Caco-2 (cell line): Measurements from ENCODE around the gene RIOX2. TPM values are rescaled to one million over a fixed set of nuclear protein-coding genes. Genes with fewer than 3 reads are reported as not detected.

Experiments
- BruUV-seq: library from RNA; stranded (reverse); fragments of 400-500 nt; replicated peaks from 2 replicates; lab custom pipeline; 2021; lab: Mats Ljungman, UMichigan
- CTCF ChIA-PET: fragments of 300-600 bp; sonication (Branson Sonifier 250); formaldehyde crosslinking; loops from one replicate; lab custom pipeline; 2022; ENCODE audit warnings: antibody characterized with exemption; lab: Charles Lee
- POLR2A ChIA-PET: fragments of 300-600 bp; sonication (Branson Sonifier 250); formaldehyde crosslinking; loops from one replicate; lab custom pipeline; 2022; ENCODE audit warnings: antibody characterized with exemption; lab: Charles Lee
- DNase-seq, 2 experiments: peaks; one replicate each; pipeline versions ENCODE4 v3.0.0 to v3.0.0-alpha.2; 2020 to 2022
- H3K27me3 ChIP-seq: replicated peaks from 2 replicates; pipeline ENCODE4 v1.6.0; 2011; ENCODE audit warnings: low read length; ENCODE audit not compliant: control insufficient read depth, insufficient read depth
- H3K36me3 ChIP-seq: 2 replicates; pipeline ENCODE4 v1.5.1; 2011; ENCODE audit warnings: low read length; ENCODE audit not compliant: control insufficient read depth, insufficient read depth
- H3K4me1 ChIP-seq: fragments of 250-450 bp; sonication (Bioruptor Pico); 2 replicates; pipeline ENCODE4 v1.5.1; 2020; ENCODE audit warnings: mild to moderate bottlenecking
- H3K4me3 ChIP-seq: 2 replicates; pipeline ENCODE4 v1.5.1; 2011; ENCODE audit warnings: low read depth, mild to moderate bottlenecking, control low read depth, low read length
- H3K9me3 ChIP-seq: fragments of 250-450 bp; sonication (Bioruptor Pico); 2 replicates; pipeline ENCODE4 v1.5.1; 2020; ENCODE audit warnings: mild to moderate bottlenecking, moderate library complexity
- H3K27ac Mint-ChIP-seq: one replicate; pipeline ENCODE4 v1.8.0; 2022; ENCODE audit warnings: mixed read lengths; ENCODE audit not compliant: unreplicated experiment
- H3K27me3 Mint-ChIP-seq: one replicate; pipeline ENCODE4 v1.8.0; 2022; ENCODE audit warnings: mixed read lengths; ENCODE audit not compliant: insufficient read depth, unreplicated experiment
- H3K36me3 Mint-ChIP-seq: one replicate; pipeline ENCODE4 v1.8.0; 2022; ENCODE audit warnings: mild to moderate bottlenecking, mixed read lengths; ENCODE audit not compliant: insufficient read depth, unreplicated experiment
- H3K4me1 Mint-ChIP-seq: one replicate; pipeline ENCODE4 v1.8.0; 2022; ENCODE audit warnings: low read depth, mixed read lengths; ENCODE audit not compliant: unreplicated experiment
- H3K4me3 Mint-ChIP-seq: one replicate; pipeline ENCODE4 v1.8.0; 2022; ENCODE audit warnings: mild to moderate bottlenecking, moderate library complexity, mixed read lengths; ENCODE audit not compliant: unreplicated experiment
- H3K9me3 Mint-ChIP-seq: one replicate; pipeline ENCODE4 v1.8.0; 2022; ENCODE audit warnings: mixed read lengths; ENCODE audit not compliant: unreplicated experiment
- intact Hi-C: fragments of 100-400 bp; cut with micrococcal nuclease; formaldehyde crosslinking; loops from one replicate; pipeline ENCODE4 v1.10.0; 2022; ENCODE audit not compliant: unreplicated experiment
- total RNA-seq: library from RNA; stranded (reverse); gene quantifications from 2 replicates; pipeline ENCODE4 v1.2.3, GENCODE V29; 2022
- TF ChIP-seq, protein P1 (sequence below), 2 experiments: fragments of 200-600 bp in 1 of 2; IDR thresholded peaks; 1 replicate in 1 of 2; 2 replicates in 1 of 2; pipeline versions ENCODE4 v1.5.1 to v1.8.0; 2011 to 2022; ENCODE audit warnings: antibody characterized with exemption in 1 of 2, control low read depth in 1 of 2, inconsistent platforms in 1 of 2, low read depth in 1 of 2, low read length in 1 of 2, mild to moderate bottlenecking in 1 of 2, moderate library complexity in 1 of 2; ENCODE audit not compliant: insufficient read depth in 1 of 2, severe bottlenecking in 1 of 2, unreplicated experiment in 1 of 2

RIOX2 gene
- total RNA-seq, 1 experiment from 2014 or later = 25.0 TPM

DNA sequence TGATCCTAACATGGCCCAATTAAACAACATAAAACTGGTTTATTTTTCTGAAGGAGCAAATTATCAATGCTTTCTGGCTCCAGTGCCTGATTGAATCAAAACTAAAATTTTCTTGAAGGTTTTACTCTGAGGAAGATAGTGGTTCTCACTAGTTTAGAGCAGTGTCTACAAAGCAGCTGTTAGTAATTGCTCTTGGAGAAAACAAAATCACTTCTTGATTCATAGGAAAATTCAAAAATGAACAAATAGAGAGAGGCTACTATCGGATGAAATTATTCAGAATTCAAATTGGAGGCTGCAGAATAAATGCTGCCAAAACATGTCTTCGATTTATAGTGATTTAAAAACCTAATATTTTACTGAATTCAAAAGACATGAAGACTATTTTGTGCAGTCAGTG lies 15.1 kb upstream of the RIOX2 start:
- no TSS peak for BruUV-seq
- POLR2A ChIA-PET = no interaction called here

DNA sequence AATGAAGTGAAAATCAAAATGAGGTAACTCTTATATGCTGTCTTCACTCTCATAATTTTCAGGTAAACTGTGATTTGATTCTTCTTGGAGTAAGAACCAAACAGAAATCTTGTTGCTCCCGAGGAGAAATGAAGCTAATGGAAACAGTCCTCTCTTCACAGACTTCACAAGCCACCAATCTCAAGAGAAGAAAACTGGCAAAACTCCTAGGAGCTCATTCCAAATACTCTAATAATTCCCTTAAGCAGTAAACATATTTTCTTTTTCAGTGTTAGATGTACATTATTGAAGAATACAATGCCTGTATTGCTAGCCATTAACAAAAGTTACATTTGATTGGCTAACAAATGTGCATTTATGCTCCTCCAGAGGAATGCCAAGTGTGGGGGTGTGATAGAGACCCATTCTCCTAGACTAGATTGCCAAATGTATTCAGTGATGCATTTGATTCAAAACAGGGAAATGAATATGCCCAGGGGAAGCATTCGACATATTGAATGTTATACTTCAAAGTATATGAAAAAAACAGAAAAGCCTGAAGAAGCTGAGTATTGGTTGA lies 11.8 kb upstream of the RIOX2 start:
- Mint-ChIP-seq H3K4me1 (no peaks in the 10 kb centered on the region), H3K4me3 (no peak overlapping the region), H3K9me3 (peaks cover 9% of the 10 kb centered on the region), H3K27ac (no peak overlapping the region), H3K27me3 (no peaks in the 10 kb centered on the region), H3K36me3 (no peaks in the 10 kb centered on the region)
- TF ChIP-seq, protein P1, sequence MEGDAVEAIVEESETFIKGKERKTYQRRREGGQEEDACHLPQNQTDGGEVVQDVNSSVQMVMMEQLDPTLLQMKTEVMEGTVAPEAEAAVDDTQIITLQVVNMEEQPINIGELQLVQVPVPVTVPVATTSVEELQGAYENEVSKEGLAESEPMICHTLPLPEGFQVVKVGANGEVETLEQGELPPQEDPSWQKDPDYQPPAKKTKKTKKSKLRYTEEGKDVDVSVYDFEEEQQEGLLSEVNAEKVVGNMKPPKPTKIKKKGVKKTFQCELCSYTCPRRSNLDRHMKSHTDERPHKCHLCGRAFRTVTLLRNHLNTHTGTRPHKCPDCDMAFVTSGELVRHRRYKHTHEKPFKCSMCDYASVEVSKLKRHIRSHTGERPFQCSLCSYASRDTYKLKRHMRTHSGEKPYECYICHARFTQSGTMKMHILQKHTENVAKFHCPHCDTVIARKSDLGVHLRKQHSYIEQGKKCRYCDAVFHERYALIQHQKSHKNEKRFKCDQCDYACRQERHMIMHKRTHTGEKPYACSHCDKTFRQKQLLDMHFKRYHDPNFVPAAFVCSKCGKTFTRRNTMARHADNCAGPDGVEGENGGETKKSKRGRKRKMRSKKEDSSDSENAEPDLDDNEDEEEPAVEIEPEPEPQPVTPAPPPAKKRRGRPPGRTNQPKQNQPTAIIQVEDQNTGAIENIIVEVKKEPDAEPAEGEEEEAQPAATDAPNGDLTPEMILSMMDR (IDR thresholded peaks at IDR 0.05; ENCODE audit: insufficient read depth in 1 of 2, low read depth in 1 of 2, low read length in 1 of 2, severe bottlenecking in 1 of 2, unreplicated experiment in 1 of 2) = no peak
- H3K4me3 ChIP-seq = no peak overlapping the region
- BruUV-seq = no TSS peak
- intact Hi-C loops = no loop called here
- no peaks in the 10 kb centered on the region for H3K36me3 ChIP-seq
- H3K9me3 ChIP-seq = no peaks in the 10 kb centered on the region
- H3K4me1 ChIP-seq = no peaks in the 10 kb centered on the region
- CTCF ChIA-PET = no interaction called here
- POLR2A ChIA-PET = no interaction called here
- DNase-seq = no peak
- H3K27me3 ChIP-seq = no peaks in the 10 kb centered on the region

More for the DNA sequence above, 15.1 kb upstream of the RIOX2 start:
- Histone ChIP-seq H3K36me3 (no peaks in the 10 kb centered on the region), H3K27me3 (no peaks in the 10 kb centered on the region), H3K9me3 (no peaks in the 10 kb centered on the region), H3K4me1 (no peaks in the 10 kb centered on the region), H3K4me3 (no peak overlapping the region)
- Mint-ChIP-seq H3K36me3 (no peaks in the 10 kb centered on the region), H3K27ac (no peak overlapping the region), H3K4me3 (no peak overlapping the region), H3K4me1 (no peaks in the 10 kb centered on the region), H3K27me3 (no peaks in the 10 kb centered on the region), H3K9me3 (peaks cover 9% of the 10 kb centered on the region)
- CTCF ChIA-PET = no interaction called here
- DNase-seq = no peak
- intact Hi-C loops = no loop called here
- TF ChIP-seq, protein P1 (IDR thresholded peaks at IDR 0.05; ENCODE audit: insufficient read depth in 1 of 2, low read depth in 1 of 2, low read length in 1 of 2, severe bottlenecking in 1 of 2, unreplicated experiment in 1 of 2) = no peak

- Histone ChIP-seq H3K27me3 (no peaks in the 10 kb centered on the region), H3K36me3 (no peaks in the 10 kb centered on the region), H3K4me1 (no peaks in the 10 kb centered on the region), H3K4me3 (no peak overlapping the region), H3K9me3 (no peaks in the 10 kb centered on the region)
- H3K4me1 Mint-ChIP-seq = no peaks in the 10 kb centered on the region
- ChIA-PET POLR2A (no interaction called here), CTCF (no interaction called here)
- no peak overlapping the region for H3K27ac Mint-ChIP-seq
- TF ChIP-seq, protein P1 (IDR thresholded peaks at IDR 0.05; ENCODE audit: insufficient read depth in 1 of 2, low read depth in 1 of 2, low read length in 1 of 2, severe bottlenecking in 1 of 2, unreplicated experiment in 1 of 2) = no peak
- no peaks in the 10 kb centered on the region for H3K36me3 Mint-ChIP-seq
- H3K4me3 Mint-ChIP-seq = no peak overlapping the region
- H3K9me3 Mint-ChIP-seq = no peaks in the 10 kb centered on the region
- intact Hi-C loops = no loop called here
- no peaks in the 10 kb centered on the region for H3K27me3 Mint-ChIP-seq
- BruUV-seq = no TSS peak
- no peak for DNase-seq
Measured at GRCh38 chr3:97981886-97982285, 9.7 kb upstream of the RIOX2 start.
